ENCODE measurements around the gene AHNAK2.

The AHNAK2 gene

GRCh38 chr14:104970231-104971068 lies 7.7 kb downstream of the AHNAK2 start:
- peaks cover 34% of the 10 kb centered on the region for H3K27me3 ChIP-seq (ENCODE audit: insufficient read depth, poor library complexity, severe bottlenecking)
- no peak overlapping the region for H3K27ac ChIP-seq (replicated peaks)
- no peak for DNase-seq (ENCODE audit: low read depth in 1 of 2, low spot score in 1 of 2)
- H3K4me3 ChIP-seq (replicated peaks; ENCODE audit: insufficient read depth, low read length) = no peak overlapping the region
- no peak for TF ChIP-seq POLR2AphosphoS5 (IDR thresholded peaks at IDR 0.05; ENCODE audit: low read depth)
- TF ChIP-seq, protein P1, sequence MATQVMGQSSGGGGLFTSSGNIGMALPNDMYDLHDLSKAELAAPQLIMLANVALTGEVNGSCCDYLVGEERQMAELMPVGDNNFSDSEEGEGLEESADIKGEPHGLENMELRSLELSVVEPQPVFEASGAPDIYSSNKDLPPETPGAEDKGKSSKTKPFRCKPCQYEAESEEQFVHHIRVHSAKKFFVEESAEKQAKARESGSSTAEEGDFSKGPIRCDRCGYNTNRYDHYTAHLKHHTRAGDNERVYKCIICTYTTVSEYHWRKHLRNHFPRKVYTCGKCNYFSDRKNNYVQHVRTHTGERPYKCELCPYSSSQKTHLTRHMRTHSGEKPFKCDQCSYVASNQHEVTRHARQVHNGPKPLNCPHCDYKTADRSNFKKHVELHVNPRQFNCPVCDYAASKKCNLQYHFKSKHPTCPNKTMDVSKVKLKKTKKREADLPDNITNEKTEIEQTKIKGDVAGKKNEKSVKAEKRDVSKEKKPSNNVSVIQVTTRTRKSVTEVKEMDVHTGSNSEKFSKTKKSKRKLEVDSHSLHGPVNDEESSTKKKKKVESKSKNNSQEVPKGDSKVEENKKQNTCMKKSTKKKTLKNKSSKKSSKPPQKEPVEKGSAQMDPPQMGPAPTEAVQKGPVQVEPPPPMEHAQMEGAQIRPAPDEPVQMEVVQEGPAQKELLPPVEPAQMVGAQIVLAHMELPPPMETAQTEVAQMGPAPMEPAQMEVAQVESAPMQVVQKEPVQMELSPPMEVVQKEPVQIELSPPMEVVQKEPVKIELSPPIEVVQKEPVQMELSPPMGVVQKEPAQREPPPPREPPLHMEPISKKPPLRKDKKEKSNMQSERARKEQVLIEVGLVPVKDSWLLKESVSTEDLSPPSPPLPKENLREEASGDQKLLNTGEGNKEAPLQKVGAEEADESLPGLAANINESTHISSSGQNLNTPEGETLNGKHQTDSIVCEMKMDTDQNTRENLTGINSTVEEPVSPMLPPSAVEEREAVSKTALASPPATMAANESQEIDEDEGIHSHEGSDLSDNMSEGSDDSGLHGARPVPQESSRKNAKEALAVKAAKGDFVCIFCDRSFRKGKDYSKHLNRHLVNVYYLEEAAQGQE (IDR thresholded peaks at IDR 0.05; ENCODE audit: insufficient replicate concordance, low read depth) = no peak
- TF ChIP-seq, protein P2, sequence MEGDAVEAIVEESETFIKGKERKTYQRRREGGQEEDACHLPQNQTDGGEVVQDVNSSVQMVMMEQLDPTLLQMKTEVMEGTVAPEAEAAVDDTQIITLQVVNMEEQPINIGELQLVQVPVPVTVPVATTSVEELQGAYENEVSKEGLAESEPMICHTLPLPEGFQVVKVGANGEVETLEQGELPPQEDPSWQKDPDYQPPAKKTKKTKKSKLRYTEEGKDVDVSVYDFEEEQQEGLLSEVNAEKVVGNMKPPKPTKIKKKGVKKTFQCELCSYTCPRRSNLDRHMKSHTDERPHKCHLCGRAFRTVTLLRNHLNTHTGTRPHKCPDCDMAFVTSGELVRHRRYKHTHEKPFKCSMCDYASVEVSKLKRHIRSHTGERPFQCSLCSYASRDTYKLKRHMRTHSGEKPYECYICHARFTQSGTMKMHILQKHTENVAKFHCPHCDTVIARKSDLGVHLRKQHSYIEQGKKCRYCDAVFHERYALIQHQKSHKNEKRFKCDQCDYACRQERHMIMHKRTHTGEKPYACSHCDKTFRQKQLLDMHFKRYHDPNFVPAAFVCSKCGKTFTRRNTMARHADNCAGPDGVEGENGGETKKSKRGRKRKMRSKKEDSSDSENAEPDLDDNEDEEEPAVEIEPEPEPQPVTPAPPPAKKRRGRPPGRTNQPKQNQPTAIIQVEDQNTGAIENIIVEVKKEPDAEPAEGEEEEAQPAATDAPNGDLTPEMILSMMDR (IDR thresholded peaks at IDR 0.05; ENCODE audit: insufficient read depth, low read length) = no peak
- TF ChIP-seq SPI1 (IDR thresholded peaks at IDR 0.05; ENCODE audit: borderline replicate concordance, low read depth) = no peak
- no peak for TF ChIP-seq GABPA (IDR thresholded peaks at IDR 0.05; ENCODE audit: low read depth)

DNA sequence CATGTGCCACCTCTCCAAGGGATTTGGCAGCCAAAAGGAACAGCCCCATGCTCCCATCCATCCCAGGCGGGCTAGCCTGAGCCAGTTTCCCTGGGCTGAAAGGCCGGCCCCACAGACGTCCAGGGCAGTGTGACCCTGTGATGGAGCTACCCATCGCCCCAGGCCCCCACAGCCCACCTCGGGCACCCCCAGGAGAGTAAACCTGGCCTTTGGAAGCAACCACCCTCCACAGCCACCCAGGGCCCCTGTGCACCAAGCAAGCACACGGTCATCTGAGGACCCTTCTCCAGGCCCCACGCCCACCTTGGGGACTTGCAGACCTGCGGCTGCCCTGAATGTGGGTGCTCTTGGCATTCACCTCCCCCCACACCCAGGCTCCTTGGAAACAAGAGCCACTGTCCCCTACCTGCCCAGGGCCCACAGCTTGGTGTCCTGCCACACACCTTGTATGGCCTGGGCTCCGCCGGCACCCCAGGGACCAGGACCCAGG lies 8.4 kb downstream of the AHNAK2 start:
- TF ChIP-seq, protein P1 (IDR thresholded peaks at IDR 0.05; ENCODE audit: insufficient replicate concordance, low read depth) = no peak
- TF ChIP-seq SPI1 (IDR thresholded peaks at IDR 0.05; ENCODE audit: borderline replicate concordance, low read depth) (no peak), GABPA (IDR thresholded peaks at IDR 0.05; ENCODE audit: low read depth) (no peak), POLR2AphosphoS5 (IDR thresholded peaks at IDR 0.05; ENCODE audit: low read depth) (no peak)
- TF ChIP-seq, protein P2 (IDR thresholded peaks at IDR 0.05; ENCODE audit: insufficient read depth, low read length) = no peak

GRCh38 chr14:104968541-104969401 lies 9.4 kb downstream of the AHNAK2 start:
- DNase-seq (ENCODE audit: low read depth in 1 of 2, low spot score in 1 of 2) = no peak
- no peak overlapping the region for H3K4me3 ChIP-seq (replicated peaks; ENCODE audit: insufficient read depth, low read length)
- H3K27me3 ChIP-seq (ENCODE audit: insufficient read depth, poor library complexity, severe bottlenecking) = peaks cover 36% of the 10 kb centered on the region
- TF ChIP-seq POLR2AphosphoS5 (IDR thresholded peaks at IDR 0.05; ENCODE audit: low read depth) (no peak), SPI1 (IDR thresholded peaks at IDR 0.05; ENCODE audit: borderline replicate concordance, low read depth) (no peak), GABPA (IDR thresholded peaks at IDR 0.05; ENCODE audit: low read depth) (no peak)
- TF ChIP-seq, protein P1 (IDR thresholded peaks at IDR 0.05; ENCODE audit: insufficient replicate concordance, low read depth) = no peak
- TF ChIP-seq, protein P2 (IDR thresholded peaks at IDR 0.05; ENCODE audit: insufficient read depth, low read length) = no peak
- H3K27ac ChIP-seq (replicated peaks) = no peak overlapping the region

More for the DNA sequence above, 8.4 kb downstream of the AHNAK2 start:
- H3K4me3 ChIP-seq (replicated peaks; ENCODE audit: insufficient read depth, low read length) = no peak overlapping the region
- no peak for DNase-seq (ENCODE audit: low read depth in 1 of 2, low spot score in 1 of 2)
- no peak overlapping the region for H3K27ac ChIP-seq (replicated peaks)
- H3K27me3 ChIP-seq (ENCODE audit: insufficient read depth, poor library complexity, severe bottlenecking) = peaks cover 36% of the 10 kb centered on the region

Data from HL-60 (cell line).